Kidney capillary endothelial cell (primary cell): Measurements from ENCODE around the gene HOXD11.

Source experiments
- DNase-seq: peaks from one replicate; pipeline ENCODE4 v3.0.0-alpha.2; 2018; ENCODE audit warnings: low spot score

Gene HOXD11

DNA sequence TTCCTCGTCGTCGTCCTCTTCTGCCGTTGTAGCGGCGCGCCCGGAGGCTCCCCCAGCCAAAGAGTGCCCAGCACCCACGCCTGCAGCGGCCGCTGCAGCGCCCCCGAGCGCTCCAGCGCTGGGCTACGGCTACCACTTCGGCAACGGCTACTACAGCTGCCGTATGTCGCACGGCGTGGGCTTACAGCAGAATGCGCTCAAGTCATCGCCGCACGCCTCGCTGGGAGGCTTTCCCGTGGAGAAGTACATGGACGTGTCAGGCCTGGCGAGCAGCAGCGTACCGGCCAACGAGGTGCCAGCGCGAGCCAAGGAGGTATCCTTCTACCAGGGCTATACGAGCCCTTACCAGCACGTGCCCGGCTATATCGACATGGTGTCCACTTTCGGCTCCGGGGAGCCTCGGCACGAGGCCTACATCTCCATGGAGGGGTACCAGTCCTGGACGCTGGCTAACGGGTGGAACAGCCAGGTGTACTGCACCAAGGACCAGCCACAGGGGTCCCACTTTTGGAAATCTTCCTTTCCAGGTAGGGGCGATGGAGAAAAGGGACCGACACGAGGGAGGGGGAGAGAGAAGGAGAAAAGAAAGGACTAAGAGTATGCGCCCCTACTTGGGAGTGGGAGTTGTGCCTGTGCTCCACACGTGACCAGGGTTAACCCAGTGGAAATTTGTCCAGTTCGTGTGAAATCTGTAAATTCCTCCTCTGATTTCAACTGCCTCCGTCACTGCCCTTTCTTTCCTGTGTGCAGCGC is 13.8 kb upstream of the HOXD11 start:
- no peak for DNase-seq

- DNase-seq = no peak
Observed at GRCh38 chr2:176093898-176094249, 13.2 kb upstream of the HOXD11 start.

DNA sequence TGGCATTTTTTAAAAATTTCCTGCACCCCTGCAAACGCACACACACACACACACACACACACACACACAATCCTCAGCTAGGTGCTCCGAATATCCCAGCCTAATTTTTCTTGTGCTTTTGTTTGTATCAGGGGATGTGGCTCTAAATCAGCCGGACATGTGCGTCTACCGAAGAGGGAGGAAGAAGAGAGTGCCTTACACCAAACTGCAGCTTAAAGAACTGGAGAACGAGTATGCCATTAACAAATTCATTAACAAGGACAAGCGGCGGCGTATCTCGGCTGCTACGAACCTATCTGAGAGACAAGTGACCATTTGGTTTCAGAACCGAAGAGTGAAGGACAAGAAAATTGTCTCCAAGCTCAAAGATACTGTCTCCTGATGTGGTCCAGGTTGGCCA is 12.7 kb upstream of the HOXD11 start:
- no peak for DNase-seq

DNA sequence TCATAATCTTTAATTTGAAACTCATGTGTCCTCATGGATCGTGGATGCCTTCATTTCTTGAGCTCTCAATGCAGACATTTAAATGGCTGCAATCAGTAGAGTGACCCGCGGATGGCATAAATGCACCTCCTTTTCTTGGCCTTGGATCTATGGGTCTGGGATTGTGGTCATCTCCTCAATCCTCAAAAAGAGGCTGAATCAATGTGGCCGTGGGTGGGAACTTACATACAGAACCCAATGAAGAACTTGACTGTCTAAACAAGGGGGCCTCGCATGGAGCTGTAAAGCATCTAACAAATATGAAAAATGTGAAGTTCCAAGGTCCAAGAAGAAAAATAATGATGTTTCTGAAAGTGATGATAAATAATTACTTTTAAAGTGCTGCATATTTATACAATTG is 11.7 kb upstream of the HOXD11 start:
- no peak for DNase-seq

GRCh38 chr2:176096243-176096985 is 10.7 kb upstream of the HOXD11 start:
- no peak for DNase-seq

DNA sequence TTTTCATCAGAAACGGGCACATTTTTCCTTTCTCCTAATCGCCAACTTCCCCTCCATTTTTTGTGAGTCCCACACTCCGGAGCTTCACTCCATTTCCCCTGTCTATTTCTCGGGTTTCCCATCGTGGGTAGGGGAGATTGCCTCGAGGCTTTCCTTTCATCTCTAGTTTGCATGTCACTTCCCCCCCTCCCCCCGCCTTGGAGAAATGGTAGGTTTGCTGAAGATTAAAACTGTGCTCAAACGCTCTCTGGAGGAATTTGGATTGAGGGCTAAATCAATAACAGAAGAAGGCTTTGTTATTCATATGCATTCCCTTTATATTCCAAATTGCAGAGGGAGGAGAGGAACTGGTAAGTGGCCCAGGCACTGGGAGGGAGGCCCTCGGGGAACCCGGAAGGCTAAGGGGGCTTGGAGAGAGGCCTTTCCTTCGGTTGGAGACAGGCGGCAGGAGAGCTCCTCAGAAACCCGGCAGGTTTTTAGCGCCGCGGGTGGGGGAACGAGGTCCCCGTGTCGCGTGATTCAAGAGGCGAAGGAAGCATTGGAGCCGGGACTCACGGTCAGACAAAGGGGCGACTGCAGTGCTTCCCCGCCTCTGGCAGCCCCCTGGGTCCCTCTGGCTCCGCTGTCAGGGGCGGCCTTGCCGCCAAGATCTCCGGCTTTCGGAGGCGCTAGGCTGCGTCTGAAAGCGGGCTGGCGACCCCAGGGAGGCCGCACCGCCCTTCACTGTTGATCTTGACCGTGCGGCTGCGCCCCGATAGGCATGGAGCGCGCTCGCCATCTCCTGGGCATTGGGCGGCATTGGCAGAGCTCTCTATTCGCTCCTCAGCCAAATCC is 9.9 kb upstream of the HOXD11 start:
- DNase-seq = peak; percentile 46

DNA sequence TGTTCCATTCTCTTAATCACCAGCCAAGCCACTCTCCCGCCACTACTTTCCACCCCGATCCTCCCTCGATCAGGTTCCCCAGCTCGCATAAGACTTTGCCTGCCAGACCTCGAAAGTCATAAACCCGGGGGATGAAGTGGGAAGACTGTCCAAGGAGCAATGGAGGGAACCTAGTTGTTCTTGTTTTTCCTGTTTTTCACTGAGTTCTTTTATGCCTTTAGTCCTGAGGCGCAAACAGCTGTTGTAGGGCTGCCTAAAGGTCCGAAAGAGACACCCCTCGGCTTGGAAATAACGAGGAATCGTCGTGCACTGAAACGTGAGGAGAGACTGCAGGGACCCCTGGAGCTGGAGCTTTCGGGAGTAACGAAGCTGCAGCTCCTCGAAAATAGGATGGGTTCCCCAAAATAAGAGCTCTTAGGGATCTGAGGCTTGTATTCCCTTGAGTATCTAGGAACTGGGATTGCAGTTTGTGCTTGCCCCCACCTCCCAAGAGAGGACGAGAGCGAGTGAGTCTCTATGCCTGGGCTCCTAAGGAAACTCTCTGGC is 9.2 kb upstream of the HOXD11 start:
- DNase-seq = no peak

DNA sequence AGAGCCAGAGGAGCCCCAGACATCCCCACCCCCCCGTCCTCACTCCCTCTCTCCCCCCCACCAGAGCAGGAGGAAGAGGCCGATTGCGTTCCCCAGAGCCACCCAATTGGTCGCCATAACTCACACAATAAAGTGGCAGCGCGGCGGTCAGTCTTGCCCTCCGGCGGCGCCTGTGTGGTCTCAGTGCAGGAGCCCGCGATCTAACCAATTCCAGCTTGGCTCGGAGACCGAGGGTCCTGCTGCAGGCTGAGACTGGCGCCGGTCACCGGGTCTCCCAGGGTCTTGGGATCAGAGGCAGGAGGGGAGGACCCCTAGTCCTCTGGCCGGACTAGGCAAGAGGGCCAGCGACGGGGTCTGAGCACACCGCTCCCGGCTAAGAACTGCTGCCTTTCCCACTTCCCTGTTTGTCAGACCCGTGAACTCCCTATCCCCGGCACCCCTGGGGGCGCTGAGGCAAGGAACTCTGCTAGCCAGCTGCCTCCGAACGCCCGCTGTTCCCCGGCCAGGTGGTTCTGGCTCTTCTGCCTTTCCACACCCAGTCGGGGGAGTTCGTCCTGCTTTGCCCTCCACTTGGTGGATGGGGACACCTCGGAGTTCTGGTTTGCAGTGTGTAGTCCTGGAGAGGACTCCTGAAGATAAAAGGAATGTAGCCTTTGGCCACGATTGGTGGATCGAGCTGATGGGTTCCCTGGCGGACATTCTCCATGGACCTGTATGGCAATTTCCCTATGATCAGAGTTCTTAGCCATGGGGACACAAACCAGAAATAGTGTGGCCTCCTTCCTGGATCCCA is 8.5 kb upstream of the HOXD11 start:
- DNase-seq = no peak

DNA sequence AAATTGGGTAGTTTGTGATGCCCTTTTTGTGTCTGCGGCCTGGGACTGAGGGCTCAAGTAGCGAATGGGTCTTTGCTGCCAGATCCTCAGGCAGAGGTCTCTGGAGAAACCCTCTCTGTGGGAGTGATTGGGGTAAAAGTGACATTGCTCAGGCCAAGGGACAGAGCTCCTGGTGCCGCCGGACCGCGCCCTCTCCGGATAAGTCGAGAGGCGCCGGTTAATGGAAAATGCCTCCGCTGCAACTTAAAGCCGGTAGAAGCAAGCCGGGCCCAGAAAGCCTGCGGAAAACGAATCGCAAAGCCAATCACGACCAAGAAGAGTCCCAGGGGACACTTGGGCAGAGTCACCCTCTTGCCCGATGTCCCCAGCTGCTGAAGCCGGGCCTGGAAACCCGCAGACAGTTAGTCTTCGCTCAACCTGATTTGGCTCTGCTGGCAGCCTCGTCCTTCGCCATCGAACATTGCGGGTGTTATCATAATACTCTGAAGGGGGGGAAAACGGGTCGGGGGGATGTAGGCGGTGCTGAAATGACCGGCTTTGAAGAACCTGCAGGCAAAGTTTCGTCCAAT is 7.8 kb upstream of the HOXD11 start:
- DNase-seq = no peak

DNA sequence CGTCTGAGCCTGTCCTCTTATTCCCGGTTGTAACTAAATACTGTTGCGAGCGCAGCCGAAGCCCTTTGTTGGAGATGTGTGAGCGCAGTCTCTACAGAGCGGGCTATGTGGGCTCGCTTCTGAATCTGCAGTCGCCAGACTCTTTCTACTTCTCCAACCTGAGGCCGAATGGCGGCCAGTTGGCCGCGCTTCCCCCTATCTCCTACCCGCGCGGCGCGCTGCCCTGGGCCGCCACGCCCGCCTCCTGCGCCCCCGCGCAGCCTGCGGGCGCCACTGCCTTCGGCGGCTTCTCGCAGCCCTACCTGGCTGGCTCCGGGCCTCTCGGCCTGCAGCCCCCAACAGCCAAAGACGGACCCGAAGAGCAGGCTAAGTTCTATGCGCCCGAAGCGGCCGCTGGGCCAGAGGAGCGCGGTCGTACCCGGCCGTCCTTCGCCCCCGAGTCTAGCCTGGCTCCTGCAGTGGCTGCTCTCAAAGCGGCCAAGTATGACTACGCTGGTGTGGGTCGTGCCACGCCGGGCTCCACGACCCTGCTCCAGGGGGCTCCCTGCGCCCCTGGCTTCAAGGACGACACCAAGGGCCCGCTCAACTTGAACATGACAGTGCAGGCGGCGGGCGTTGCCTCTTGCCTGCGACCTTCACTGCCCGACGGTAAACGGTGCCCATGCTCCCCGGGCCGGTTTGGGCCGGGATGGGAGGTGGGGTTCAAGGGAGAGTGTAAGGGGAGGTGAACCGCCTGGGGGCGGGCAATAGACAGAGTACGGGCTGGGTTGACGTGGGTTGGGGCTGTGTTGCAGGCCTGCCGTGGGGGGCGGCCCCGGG is 7.1 kb upstream of the HOXD11 start, which contains the start of gene HOXD12:
HOXD12 (plus strand) TSS at position 68 of the 819 bp plus-strand sequence; CDS start at position 75, 7 bp downstream.
- no peak for DNase-seq

- DNase-seq = no peak
Observed at GRCh38 chr2:176100547-176101140, 6.4 kb upstream of the HOXD11 start.

DNA sequence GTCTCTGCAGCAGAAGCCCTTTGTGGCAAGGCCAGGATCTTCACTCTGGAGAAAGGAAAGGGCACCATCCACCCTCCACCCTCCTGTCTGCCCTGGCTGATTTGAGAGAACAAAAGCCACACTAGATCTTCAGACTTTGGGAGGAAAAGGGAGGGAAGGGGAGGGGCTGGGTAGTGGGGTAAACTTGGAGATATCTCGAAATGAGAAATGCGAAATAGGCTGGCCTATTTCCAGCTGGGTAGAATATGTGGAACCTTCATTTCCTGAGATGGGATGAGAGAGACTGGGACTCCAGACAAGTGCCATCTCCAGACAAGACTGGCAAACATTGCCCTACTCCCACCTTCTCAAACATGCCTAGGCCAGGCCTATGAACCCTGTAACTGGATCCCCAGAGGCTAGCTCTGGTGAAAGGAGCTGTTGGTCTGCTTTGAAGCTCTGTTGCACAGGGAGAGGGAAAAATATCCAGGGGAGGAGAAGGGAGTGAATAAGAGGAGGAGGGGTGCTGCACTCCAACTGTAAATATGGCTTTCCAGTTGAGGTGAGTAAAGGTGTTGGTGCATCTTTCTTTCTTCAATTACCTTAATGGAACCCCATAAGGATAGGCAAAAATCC is 5.8 kb upstream of the HOXD11 start:
- no peak for DNase-seq

DNA sequence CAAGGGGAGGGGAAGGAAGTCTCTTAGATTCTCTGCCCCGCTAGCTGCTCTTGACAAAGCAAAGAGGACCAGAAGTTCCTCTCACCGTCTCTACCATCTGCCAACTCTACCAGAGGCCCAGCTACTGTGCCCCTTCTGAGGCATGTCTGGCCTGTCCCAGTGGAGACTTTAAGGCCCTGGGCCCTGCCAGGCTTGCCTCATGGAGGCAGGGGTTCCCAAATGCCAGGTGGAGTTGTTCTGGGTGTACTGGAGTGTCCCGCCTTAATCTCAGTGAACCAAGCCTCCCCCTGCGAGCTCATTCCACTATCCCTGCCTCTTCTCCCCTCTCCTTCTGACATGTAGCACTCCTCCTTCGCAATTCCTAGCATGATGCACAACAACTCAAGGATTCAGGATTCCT is 5.2 kb upstream of the HOXD11 start:
- DNase-seq = no peak

DNA sequence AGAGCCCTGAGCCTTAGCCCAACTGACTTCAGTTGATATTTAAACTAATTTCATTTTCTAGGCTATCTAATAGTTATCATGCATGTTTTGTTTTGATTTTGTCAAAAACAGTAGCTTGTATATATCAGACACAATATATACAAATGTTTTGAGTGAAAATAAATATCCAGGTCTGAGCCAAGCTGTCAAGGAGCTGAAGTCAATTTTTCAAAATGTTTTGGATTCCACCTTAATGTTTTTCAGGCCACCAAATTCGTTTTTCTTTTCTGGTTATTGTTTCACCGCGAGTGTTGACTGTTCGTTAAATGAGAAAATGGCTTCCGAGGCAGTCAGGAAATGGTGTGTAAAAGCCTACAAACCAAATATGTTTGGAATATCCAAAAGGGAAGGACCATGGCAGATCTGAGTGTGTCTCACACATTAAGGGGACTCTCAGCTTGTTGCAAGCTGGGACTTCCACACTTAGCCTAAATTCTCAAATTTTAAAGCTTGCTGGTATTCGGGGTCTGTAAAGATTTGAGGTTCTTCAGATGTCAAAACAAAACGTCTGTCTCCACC is 4.7 kb upstream of the HOXD11 start:
- no peak for DNase-seq

GRCh38 chr2:176103194-176103593 is 3.9 kb upstream of the HOXD11 start:
- no peak for DNase-seq

GRCh38 chr2:176103742-176104315 is 3.3 kb upstream of the HOXD11 start:
- DNase-seq = no peak

DNA sequence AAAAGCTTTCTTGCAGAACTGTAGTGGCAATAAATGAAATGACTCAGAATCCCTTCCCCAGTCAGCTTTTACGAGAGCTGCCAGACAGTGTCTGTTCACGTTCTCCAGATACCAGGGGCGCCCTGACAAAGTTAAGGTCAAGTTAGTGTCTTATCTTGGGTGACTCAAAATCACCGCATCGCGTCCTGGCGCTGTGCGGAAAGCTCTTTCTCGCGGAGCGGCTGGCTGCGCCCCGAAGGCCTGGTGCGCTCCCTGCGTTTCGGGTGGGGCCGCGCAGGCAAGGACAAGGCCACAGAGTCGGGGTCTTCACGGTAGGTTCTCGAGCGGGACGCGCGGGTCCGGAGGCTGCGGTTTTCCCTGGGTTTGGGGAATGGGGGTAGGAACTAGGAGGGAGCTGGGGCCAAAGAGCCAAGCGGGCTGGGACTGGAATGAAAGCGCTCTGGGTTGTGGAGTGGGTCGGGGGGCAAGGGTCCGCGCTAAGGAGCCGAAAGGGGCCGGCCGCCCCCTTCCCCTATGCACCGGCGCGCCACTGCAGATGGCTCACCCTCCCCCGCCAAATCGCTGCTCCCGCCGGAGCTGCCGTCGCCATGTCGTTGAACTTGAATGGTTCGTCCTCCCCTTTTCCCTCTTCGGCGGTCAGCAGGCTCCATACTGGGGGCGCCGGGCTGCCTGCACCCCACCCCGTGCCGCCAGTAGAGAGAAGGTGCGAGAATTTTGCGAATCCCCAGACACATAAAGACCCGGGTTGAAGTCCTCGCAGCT is 2.6 kb upstream of the HOXD11 start:
- no peak for DNase-seq
